Measurements from ENCODE around the gene NUTM2F.
"Not testable (repeated sequence)": the region's sequence is repeated elsewhere in the genome, so short reads cannot be mapped to it uniquely, and the experiment has no call there.

NUTM2F gene

GRCh38 chr9:94315034-94315984 is 13.1 kb downstream of the NUTM2F start:
- not testable (repeated sequence) for DNase-seq

- no peak for DNase-seq
Observed at GRCh38 chr9:94303321-94303720, 25.1 kb downstream of the NUTM2F start.

- no peak for DNase-seq
Observed at GRCh38 chr9:94302426-94302825, 26.0 kb downstream of the NUTM2F start.

GRCh38 chr9:94301583-94301982 is 26.9 kb downstream of the NUTM2F start:
- no peak for DNase-seq

- no peak for DNase-seq
Observed at GRCh38 chr9:94300470-94301301, 27.8 kb downstream of the NUTM2F start.

GRCh38 chr9:94298949-94299599 is 29.4 kb downstream of the NUTM2F start:
- no peak for DNase-seq

- DNase-seq: no peak
Observed at GRCh38 chr9:94289691-94290090, 38.8 kb downstream of the NUTM2F start.

- DNase-seq: no peak
Observed at GRCh38 chr9:94287877-94288513, 40.4 kb downstream of the NUTM2F start.

GRCh38 chr9:94286116-94286515 is 42.3 kb downstream of the NUTM2F start:
- DNase-seq: no peak

GRCh38 chr9:94281101-94281500 is 47.3 kb downstream of the NUTM2F start:
- no peak for DNase-seq

- DNase-seq: no peak
Observed at GRCh38 chr9:94280409-94280989, 47.9 kb downstream of the NUTM2F start.

GRCh38 chr9:94277885-94278536 is 50.4 kb downstream of the NUTM2F start:
- DNase-seq: no peak

GRCh38 chr9:94277029-94277428 is 51.4 kb downstream of the NUTM2F start:
- not testable (repeated sequence) for DNase-seq

GRCh38 chr9:94270009-94270408 is 58.4 kb downstream of the NUTM2F start:
- DNase-seq: no peak

GRCh38 chr9:94269264-94269663 is 59.2 kb downstream of the NUTM2F start:
- DNase-seq: no peak
